HEK293 (cell line): ENCODE results near the gene IGSF23.

Experiments used
- CTCF ChIA-PET: fragments of 350-600 bp; formaldehyde crosslinking; extraction: SDS; loops from one replicate; lab custom pipeline; 2021; ENCODE audit warnings: antibody characterized with exemption; lab: Yijun Ruan, JAX
- POLR2A ChIA-PET: fragments of 300-600 bp; formaldehyde crosslinking; extraction: SDS; loops from one replicate; lab custom pipeline; 2020; ENCODE audit warnings: antibody characterized with exemption, inconsistent platforms; lab: Yijun Ruan, JAX
- H3K27ac ChIP-seq: fragments of 200-500 bp; sonication (Bioruptor generic); 2 replicates; pipeline ENCODE4 v1.5.1; 2014; ENCODE audit warnings: low read depth, low read length, control low read depth, inconsistent platforms; ENCODE audit errors: extremely low read depth
- H3K36me3 ChIP-seq, 2 experiments: fragments of 200-500 bp in 1 of 2; sonication (Bioruptor generic) in 1 of 2; 1 replicate in 1 of 2; 2 replicates in 1 of 2; pipeline ENCODE4 v1.5.1; 2014 to 2017; ENCODE audit warnings: inconsistent platforms in 2 of 2, low read length in 2 of 2; ENCODE audit not compliant: control insufficient read depth in 2 of 2, insufficient read depth in 1 of 2
- H3K4me1 ChIP-seq: fragments of 200-500 bp; sonication (Bioruptor generic); 2 replicates; pipeline ENCODE4 v1.5.1; 2014; ENCODE audit warnings: mild to moderate bottlenecking, low read length, inconsistent platforms; ENCODE audit not compliant: control insufficient read depth, insufficient read depth
- H3K4me3 ChIP-seq: 2 replicates; pipeline ENCODE4 v1.5.1; 2011; ENCODE audit warnings: low read depth, mild to moderate bottlenecking, control low read depth, low read length, moderate library complexity
- H3K9me3 ChIP-seq: fragments of 200-500 bp; sonication (Bioruptor generic); 2 replicates; pipeline ENCODE4 v1.5.1; 2014; ENCODE audit warnings: low read depth, low read length, inconsistent platforms; ENCODE audit not compliant: control insufficient read depth, insufficient read depth
- FEZF1 ChIP-seq: fragments of 450-650 bp; formaldehyde crosslinking; IDR thresholded peaks from 2 replicates; pipeline ENCODE4 v1.5.1; 2016; ENCODE audit warnings: missing biosample characterization, missing genetic modification characterization
- HOXA7 ChIP-seq: sonication (generic); formaldehyde crosslinking; IDR thresholded peaks from 2 replicates; pipeline ENCODE4 v1.8.1; 2022; ENCODE audit warnings: missing genetic modification reagents, borderline replicate concordance
- KLF16 ChIP-seq: fragments of 450-650 bp; formaldehyde crosslinking; IDR thresholded peaks from 2 replicates; pipeline ENCODE4 v1.5.1; 2017; ENCODE audit warnings: missing biosample characterization, missing genetic modification characterization
- KLF9 ChIP-seq: fragments of 450-650 bp; formaldehyde crosslinking; IDR thresholded peaks from 2 replicates; pipeline ENCODE4 v1.5.1; 2016; ENCODE audit warnings: missing biosample characterization, missing genetic modification characterization, low read depth
- OSR2 ChIP-seq: fragments of 450-650 bp; formaldehyde crosslinking; IDR thresholded peaks from 2 replicates; pipeline ENCODE4 v1.5.1; 2016; ENCODE audit warnings: missing biosample characterization, missing genetic modification characterization
- SALL2 ChIP-seq: fragments of 450-650 bp; formaldehyde crosslinking; IDR thresholded peaks from 2 replicates; pipeline ENCODE4 v1.5.0; 2017; ENCODE audit warnings: missing biosample characterization, mild to moderate bottlenecking, missing genetic modification characterization, borderline replicate concordance
- SCRT1 ChIP-seq: fragments of 450-650 bp; formaldehyde crosslinking; IDR thresholded peaks from 2 replicates; pipeline ENCODE4 v1.5.1; 2016; ENCODE audit warnings: missing biosample characterization, missing genetic modification characterization, borderline replicate concordance
- SCRT2 ChIP-seq: fragments of 450-650 bp; formaldehyde crosslinking; IDR thresholded peaks from 2 replicates; pipeline ENCODE4 v1.5.1; 2016; ENCODE audit warnings: missing biosample characterization, missing genetic modification characterization
- ZBTB1 ChIP-seq: fragments of 450-650 bp; formaldehyde crosslinking; IDR thresholded peaks from 2 replicates; pipeline ENCODE4 v1.5.1; 2016; ENCODE audit warnings: missing biosample characterization, missing genetic modification characterization
- ZBTB11 ChIP-seq: fragments of 450-650 bp; formaldehyde crosslinking; conservative IDR thresholded peaks from 2 replicates; pipeline ENCODE4 v1.5.1; 2016; ENCODE audit warnings: low read depth, missing biosample characterization, missing genetic modification characterization
- ZBTB17 ChIP-seq: fragments of 450-650 bp; formaldehyde crosslinking; IDR thresholded peaks from 2 replicates; pipeline ENCODE4 v1.5.1; 2016; ENCODE audit warnings: missing biosample characterization, missing genetic modification characterization
- ZFP3 ChIP-seq: fragments of 450-650 bp; formaldehyde crosslinking; IDR thresholded peaks from 2 replicates; pipeline ENCODE4 v1.5.1; 2016; ENCODE audit warnings: low read depth, missing biosample characterization, missing genetic modification characterization
- ZFP69B ChIP-seq: fragments of 450-650 bp; formaldehyde crosslinking; IDR thresholded peaks from 2 replicates; pipeline ENCODE4 v1.5.1; 2016; ENCODE audit warnings: missing biosample characterization, missing genetic modification characterization
- ZNF266 ChIP-seq: fragments of 450-650 bp; formaldehyde crosslinking; IDR thresholded peaks from 2 replicates; pipeline ENCODE4 v1.5.1; 2016; ENCODE audit warnings: missing biosample characterization, missing genetic modification characterization, low read depth
- ZNF292 ChIP-seq: fragments of 450-650 bp; formaldehyde crosslinking; IDR thresholded peaks from 2 replicates; pipeline ENCODE4 v1.5.1; 2016; ENCODE audit warnings: low read depth, missing biosample characterization, missing genetic modification characterization, borderline replicate concordance
- ZNF354C ChIP-seq: fragments of 450-650 bp; formaldehyde crosslinking; IDR thresholded peaks from 2 replicates; pipeline ENCODE4 v1.5.1; 2016; ENCODE audit warnings: missing biosample characterization, missing genetic modification characterization, low read depth, borderline replicate concordance
- ZNF394 ChIP-seq: fragments of 450-650 bp; formaldehyde crosslinking; IDR thresholded peaks from 2 replicates; pipeline ENCODE4 v1.5.1; 2016; ENCODE audit warnings: missing biosample characterization, missing genetic modification characterization, mild to moderate bottlenecking, moderate library complexity, borderline replicate concordance
- ZNF398 ChIP-seq: fragments of 450-650 bp; formaldehyde crosslinking; IDR thresholded peaks from 2 replicates; pipeline ENCODE4 v1.5.1; 2017; ENCODE audit warnings: missing biosample characterization, missing genetic modification characterization
- ZNF433 ChIP-seq: fragments of 450-650 bp; formaldehyde crosslinking; IDR thresholded peaks from 2 replicates; pipeline ENCODE4 v1.5.1; 2016; ENCODE audit warnings: missing biosample characterization, missing genetic modification characterization, low read depth
- ZNF549 ChIP-seq: fragments of 450-650 bp; IDR thresholded peaks from 2 replicates; pipeline ENCODE4 v1.5.1; 2018; ENCODE audit warnings: missing biosample characterization, missing genetic modification characterization, mild to moderate bottlenecking, inconsistent platforms, moderate library complexity
- ZNF621 ChIP-seq: fragments of 450-650 bp; formaldehyde crosslinking; IDR thresholded peaks from 2 replicates; pipeline ENCODE4 v1.5.1; 2017; ENCODE audit warnings: missing biosample characterization, missing genetic modification characterization
- ZNF701 ChIP-seq: fragments of 450-650 bp; formaldehyde crosslinking; IDR thresholded peaks from 2 replicates; pipeline ENCODE4 v1.5.1; 2016; ENCODE audit warnings: missing biosample characterization, missing genetic modification characterization
- ZNF704 ChIP-seq: fragments of 450-650 bp; formaldehyde crosslinking; IDR thresholded peaks from 2 replicates; pipeline ENCODE4 v1.5.1; 2016; ENCODE audit warnings: missing biosample characterization, missing genetic modification characterization
- ZNF776 ChIP-seq: fragments of 450-650 bp; formaldehyde crosslinking; IDR thresholded peaks from 2 replicates; pipeline ENCODE4 v1.5.0; 2017; ENCODE audit warnings: missing biosample characterization, missing genetic modification characterization, borderline replicate concordance

IGSF23 gene

GRCh38 chr19:44661904-44662303, 48.5 kb downstream of the IGSF23 start:
- H3K9me3 ChIP-seq: no peaks in the 10 kb centered on the region
- peaks cover 26 to 66% of the 10 kb centered on the region in 2 experiments; a peak in 2 of 3 replicates for H3K36me3 ChIP-seq
- no peaks in the 10 kb centered on the region for H3K4me1 ChIP-seq
- TF ChIP-seq KLF9 (tag by site-specific recombination): no peak
- TF ChIP-seq ZNF398 (tag by site-specific recombination): no peak
- no peak for TF ChIP-seq HOXA7 (CRISPR knock-in tag)
- TF ChIP-seq OSR2: no peak
- no peak for TF ChIP-seq ZNF776 (tag by site-specific recombination)
- TF ChIP-seq ZNF549 (tag by site-specific recombination): no peak
- no peak for TF ChIP-seq ZFP3 (tag by site-specific recombination)
- no peak for TF ChIP-seq ZBTB1 (tag by site-specific recombination)
- TF ChIP-seq SCRT1 (tag by site-specific recombination): no peak
- TF ChIP-seq SCRT2: no peak
- TF ChIP-seq ZFP69B (tag by site-specific recombination): no peak
- TF ChIP-seq ZNF701 (tag by site-specific recombination): no peak
- no peak for TF ChIP-seq KLF16
- no peak for TF ChIP-seq ZNF621 (tag by site-specific recombination)
- TF ChIP-seq ZNF292 (tag by site-specific recombination): no peak
- no peak overlapping the region for H3K4me3 ChIP-seq
- POLR2A ChIA-PET: interaction anchor here (1.5 kb wide), 1 partner anchor 18 kb away, joined by 8 read pairs; the partner anchor contains the start of gene PVR
- H3K27ac ChIP-seq: no peak overlapping the region
- CTCF ChIA-PET: interaction anchor here (0.6 to 3.3 kb wide), 5 partner anchors 11 to 704 kb away, joined by 3 to 15 read pairs (median 4); no protein-coding TSS in a partner anchor

GRCh38 chr19:44662691-44663385, 49.5 kb downstream of the IGSF23 start:
- H3K9me3 ChIP-seq: no peaks in the 10 kb centered on the region
- H3K27ac ChIP-seq: no peak overlapping the region
- TF ChIP-seq SALL2 (tag by site-specific recombination) (no peak), FEZF1 (peak; percentile 18; the same call in 1 of the 2 replicates)
- H3K36me3 ChIP-seq: peaks cover 25 to 58% of the 10 kb centered on the region in 2 experiments; a peak in 2 of 3 replicates
- ChIA-PET CTCF (interaction anchor here (0.6 to 3.3 kb wide), 7 partner anchors 14 to 111 kb away, joined by 4 to 15 read pairs (median 5); no protein-coding TSS in a partner anchor), POLR2A (interaction anchor here (0.6 to 1.5 kb wide), 3 partner anchors 12 to 55 kb away, joined by 5 to 8 read pairs (median 5); partner anchors contain the start of gene PVR)
- H3K4me1 ChIP-seq: no peaks in the 10 kb centered on the region
- no peak overlapping the region for H3K4me3 ChIP-seq

- H3K36me3 ChIP-seq: peaks cover 25 to 46% of the 10 kb centered on the region in 2 experiments; a peak in 2 of 3 replicates
- POLR2A ChIA-PET: no interaction called here
- no peak overlapping the region for H3K4me3 ChIP-seq
- CTCF ChIA-PET: interaction anchor here (0.7 to 3.3 kb wide), 7 partner anchors 15 to 180 kb away, joined by 3 to 15 read pairs (median 5); no protein-coding TSS in a partner anchor
- no peaks in the 10 kb centered on the region for H3K9me3 ChIP-seq
- H3K4me1 ChIP-seq: no peaks in the 10 kb centered on the region
- H3K27ac ChIP-seq: no peak overlapping the region
- TF ChIP-seq ZNF704 (tag by site-specific recombination) (no peak), ZBTB11 (tag by site-specific recombination) (peak; percentile 37), SCRT1 (tag by site-specific recombination) (no peak), ZBTB17 (tag by site-specific recombination) (no peak), ZNF433 (tag by site-specific recombination) (0 out of 2 replicates have a peak, but pooled peaks have one; percentile 13), ZNF266 (tag by site-specific recombination) (0 out of 2 replicates have a peak, but pooled peaks have one; percentile 14), ZNF354C (0 out of 2 replicates have a peak, but pooled peaks have one; percentile 38), ZNF394 (peak; percentile 84; the same call in 1 of the 2 replicates)
Measured at GRCh38 chr19:44663996-44664395, 50.6 kb downstream of the IGSF23 start.
